Fibroblast of gingiva (primary cell): ENCODE data around the gene POLE2.

Experiments used
- DNase-seq: peaks from one replicate; pipeline ENCODE4 v3.0.0-alpha.2; 2011; ENCODE audit warnings: low read depth

Gene POLE2

GRCh38 chr14:49659526-49660455, 28.2 kb downstream of the POLE2 start:
- DNase-seq: no peak

- DNase-seq: peak; percentile 8
Measured at GRCh38 chr14:49657500-49657899, 30.5 kb downstream of the POLE2 start.

- DNase-seq: no peak
Measured at GRCh38 chr14:49654511-49654910, 33.5 kb downstream of the POLE2 start.

- DNase-seq: no peak
Measured at GRCh38 chr14:49653508-49653907, 34.5 kb downstream of the POLE2 start.

GRCh38 chr14:49642163-49642562, 45.9 kb downstream of the POLE2 start:
- DNase-seq: no peak

GRCh38 chr14:49641697-49642129, 46.3 kb downstream of the POLE2 start:
- DNase-seq: no peak

- no peak for DNase-seq
Measured at GRCh38 chr14:49640540-49641417, 47.2 kb downstream of the POLE2 start.

- DNase-seq: no peak
Measured at GRCh38 chr14:49637534-49638078, 50.4 kb downstream of the POLE2 start.

- DNase-seq: no peak
Measured at GRCh38 chr14:49636866-49637265, 51.1 kb downstream of the POLE2 start.

GRCh38 chr14:49634547-49635334, 53.3 kb downstream of the POLE2 start, which contains the start of gene DNAAF2:
TSS of gene DNAAF2 (minus strand) at chr14:49635244. CDS start at chr14:49635149, 95 bp downstream.
- peak; percentile 74 for DNase-seq

- peak; percentile 94 for DNase-seq
Measured at GRCh38 chr14:49633640-49634546, 54.1 kb downstream of the POLE2 start.

- no peak for DNase-seq
Measured at GRCh38 chr14:49623941-49624839, 63.8 kb downstream of the POLE2 start.

GRCh38 chr14:49623387-49623786, 64.6 kb downstream of the POLE2 start:
- DNase-seq: peak; percentile 17

- no peak for DNase-seq
Measured at GRCh38 chr14:49622022-49622607, 65.9 kb downstream of the POLE2 start.

GRCh38 chr14:49621114-49621881, 66.7 kb downstream of the POLE2 start:
- peak; percentile 70 for DNase-seq

GRCh38 chr14:49620182-49621113, 67.6 kb downstream of the POLE2 start, which contains the start of the genes MGAT2 and RPL36AL:
TSS of gene MGAT2 (plus strand) at chr14:49620799. CDS start at chr14:49621269, 470 bp downstream.
TSS of gene RPL36AL (minus strand) at chr14:49620626. CDS start at chr14:49619104, 1,522 bp downstream.
- DNase-seq: peak; percentile 99

GRCh38 chr14:49619730-49620129, 68.3 kb downstream of the POLE2 start:
- no peak for DNase-seq
